ENCODE measurements around the gene TP53BP2. TPM values are rescaled to one million over a fixed set of nuclear protein-coding genes. Genes with fewer than 3 reads are reported as not detected.

TP53BP2 gene
- total RNA-seq, 1 donor from 2014 or later, result 52.9 TPM

DNA sequence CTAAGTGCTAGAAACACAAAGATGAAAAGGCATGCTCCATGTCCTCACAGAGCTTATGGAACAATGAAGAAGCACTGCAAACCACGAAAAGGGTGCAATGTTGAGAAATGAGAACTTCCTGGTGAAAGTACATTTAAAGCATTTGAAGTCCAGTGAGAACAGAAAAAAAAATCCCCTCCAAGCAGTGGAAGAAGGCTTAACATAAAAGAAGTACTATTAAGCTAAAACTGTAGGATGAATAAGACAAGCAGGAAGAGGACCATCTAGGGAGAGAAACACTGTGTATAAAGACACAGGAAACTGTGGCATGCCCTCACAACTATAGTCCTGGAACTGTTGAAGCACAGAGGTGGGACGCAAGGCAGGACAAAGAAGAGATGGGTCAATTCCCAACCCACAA is 10.0 kb downstream of the TP53BP2 start:
- H3K36me3 Mint-ChIP-seq (ENCODE audit: low read depth), result no peaks in the 10 kb centered on the region
- no peak for TF ChIP-seq CTCF (IDR thresholded peaks at IDR 0.05)
- H3K4me3 Mint-ChIP-seq, result no peak overlapping the region
- no peaks in the 10 kb centered on the region for H3K27me3 Mint-ChIP-seq
- POLR2A ChIA-PET, result interaction anchor here (0.6 to 1.6 kb wide), 3 partner anchors 9 to 14 kb away, joined by 3 to 4 read pairs (median 3); no protein-coding TSS in a partner anchor
- intact Hi-C loops (cut with micrococcal nuclease), result no loop called here
- DNase-seq, result no peak
- no peak overlapping the region for H3K27ac Mint-ChIP-seq
- no peak for ATAC-seq (ENCODE audit: low read depth)
- CTCF ChIA-PET, result no interaction called here
- no peaks in the 10 kb centered on the region for H3K9me3 Mint-ChIP-seq
- H3K4me1 Mint-ChIP-seq, result peaks cover 21% of the 10 kb centered on the region

- intact Hi-C loops (cut with micrococcal nuclease), result no loop called here
- Mint-ChIP-seq H3K4me1 (peaks cover 17% of the 10 kb centered on the region), H3K27ac (no peak overlapping the region), H3K27me3 (no peaks in the 10 kb centered on the region), H3K4me3 (no peak overlapping the region), H3K9me3 (no peaks in the 10 kb centered on the region), H3K36me3 (ENCODE audit: low read depth) (no peaks in the 10 kb centered on the region)
- ChIA-PET CTCF (interaction anchor here (1.9 kb wide), 1 partner anchor 10 kb away, joined by 4 read pairs; the partner anchor contains the start of gene TP53BP2), POLR2A (interaction anchor here (1.4 kb wide), 1 partner anchor 10 kb away, joined by 3 read pairs; no protein-coding TSS in a partner anchor)
- no peak for DNase-seq
- no peak for TF ChIP-seq CTCF (IDR thresholded peaks at IDR 0.05)
- ATAC-seq (ENCODE audit: low read depth), result no peak
Measured at GRCh38 chr1:223834660-223835263, 11.0 kb downstream of the TP53BP2 start.

GRCh38 chr1:223833948-223834347 is 11.8 kb downstream of the TP53BP2 start:
- no peaks in the 10 kb centered on the region for H3K36me3 Mint-ChIP-seq (ENCODE audit: low read depth)
- DNase-seq (no peak), ATAC-seq (ENCODE audit: low read depth) (no peak)
- no peak for TF ChIP-seq CTCF (IDR thresholded peaks at IDR 0.05)
- ChIA-PET CTCF (interaction anchor here (1.9 kb wide), 1 partner anchor 11 kb away, joined by 4 read pairs; the partner anchor contains the start of gene TP53BP2), POLR2A (no interaction called here)
- intact Hi-C loops (cut with micrococcal nuclease), result no loop called here
- no peak overlapping the region for H3K4me3 Mint-ChIP-seq
- H3K27me3 Mint-ChIP-seq, result no peaks in the 10 kb centered on the region
- H3K9me3 Mint-ChIP-seq, result no peaks in the 10 kb centered on the region
- peaks cover 17% of the 10 kb centered on the region for H3K4me1 Mint-ChIP-seq
- H3K27ac Mint-ChIP-seq, result no peak overlapping the region

GRCh38 chr1:223832637-223832943 is 13.2 kb downstream of the TP53BP2 start:
- DNase-seq (no peak), ATAC-seq (ENCODE audit: low read depth) (peak; percentile 46)
- ChIA-PET POLR2A (interaction anchor here (1.4 kb wide), 1 partner anchor 13 kb away, joined by 9 read pairs; the partner anchor contains the start of gene TP53BP2), CTCF (no interaction called here)
- Mint-ChIP-seq H3K27ac (peak overlapping the region; percentile 87), H3K4me3 (peak overlapping the region; percentile 62), H3K9me3 (peaks cover 3% of the 10 kb centered on the region), H3K36me3 (ENCODE audit: low read depth) (peaks cover 5% of the 10 kb centered on the region), H3K4me1 (peaks cover 5% of the 10 kb centered on the region), H3K27me3 (no peaks in the 10 kb centered on the region)
- no peak for TF ChIP-seq CTCF (IDR thresholded peaks at IDR 0.05)
- intact Hi-C loops (cut with micrococcal nuclease), result loop anchor here (1.0 kb wide), 2 partner anchors 8 to 14 kb away; no protein-coding TSS in a partner anchor

DNA sequence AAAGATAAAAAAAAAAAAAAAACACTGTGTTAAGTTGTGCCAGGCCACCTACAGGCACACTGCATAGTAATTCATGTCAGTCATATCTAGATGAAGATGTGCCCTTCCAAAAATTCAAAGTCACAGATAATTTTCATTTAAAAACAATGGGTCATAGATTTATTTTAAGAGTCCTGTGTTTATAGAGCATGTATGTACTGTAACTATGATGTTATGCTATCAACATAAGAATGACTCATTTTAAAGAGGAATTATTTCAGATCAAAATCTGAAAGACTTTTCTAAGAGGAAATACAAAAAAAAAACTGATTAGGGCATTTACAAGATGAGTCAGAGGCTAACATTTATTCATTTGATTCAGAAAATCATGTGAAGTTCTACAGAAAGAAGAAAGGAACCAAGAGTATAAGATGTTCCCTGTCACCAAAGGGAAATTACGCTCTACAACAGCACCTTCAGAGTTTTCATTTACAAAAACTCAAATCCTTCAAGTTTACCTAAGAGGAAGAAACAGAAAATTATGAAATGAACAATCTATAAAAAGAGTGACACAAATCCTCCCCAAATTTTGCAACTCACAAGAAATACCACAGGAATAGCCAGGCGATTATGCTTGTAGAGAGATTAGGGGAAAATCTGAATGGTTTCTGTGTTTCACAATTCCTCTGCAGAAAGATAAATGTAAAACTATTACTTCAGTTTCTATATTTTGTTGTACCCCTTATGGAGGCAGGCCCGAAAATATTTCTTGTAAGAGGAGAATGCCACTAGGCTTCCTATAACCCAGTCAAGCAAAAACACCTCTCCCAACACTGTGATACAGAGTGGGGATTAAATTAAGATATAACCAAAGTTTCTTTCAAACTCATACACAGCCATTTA is 13.8 kb downstream of the TP53BP2 start:
- peak overlapping the region; percentile 87 for H3K27ac Mint-ChIP-seq
- peaks cover 3% of the 10 kb centered on the region for H3K9me3 Mint-ChIP-seq
- intact Hi-C loops (cut with micrococcal nuclease), result loop anchor here (1.0 kb wide), 2 partner anchors 8 to 14 kb away; no protein-coding TSS in a partner anchor
- H3K4me3 Mint-ChIP-seq, result peak overlapping the region; percentile 57
- ChIA-PET POLR2A (interaction anchor here (1.4 kb wide), 1 partner anchor 14 kb away, joined by 9 read pairs; the partner anchor contains the start of gene TP53BP2), CTCF (interaction anchor here (1.4 kb wide), 1 partner anchor 21 kb away, joined by 6 read pairs; no protein-coding TSS in a partner anchor)
- no peaks in the 10 kb centered on the region for H3K27me3 Mint-ChIP-seq
- peaks cover 11% of the 10 kb centered on the region for H3K4me1 Mint-ChIP-seq
- TF ChIP-seq CTCF (IDR thresholded peaks at IDR 0.05), result no peak
- peaks cover 5% of the 10 kb centered on the region for H3K36me3 Mint-ChIP-seq (ENCODE audit: low read depth)
- ATAC-seq (ENCODE audit: low read depth) (peak; percentile 70), DNase-seq (no peak)
